ENCODE data around the gene TRAF6. TPM values are rescaled to one million over a fixed set of nuclear protein-coding genes. Genes with fewer than 3 reads are reported as not detected.
A peak's percentile ranks its signal among the peaks of the same experiment; 100 is the strongest.

Gene TRAF6
- total RNA-seq, 1 experiment from 2014 or later: 5.7 TPM

GRCh38 chr11:36458129-36458915 is 51.8 kb downstream of the TRAF6 start:
- DNase-seq (ENCODE audit: low spot score): no peak

- no peak for DNase-seq (ENCODE audit: low spot score)
Measured at GRCh38 chr11:36456156-36456555, 53.9 kb downstream of the TRAF6 start.

DNA sequence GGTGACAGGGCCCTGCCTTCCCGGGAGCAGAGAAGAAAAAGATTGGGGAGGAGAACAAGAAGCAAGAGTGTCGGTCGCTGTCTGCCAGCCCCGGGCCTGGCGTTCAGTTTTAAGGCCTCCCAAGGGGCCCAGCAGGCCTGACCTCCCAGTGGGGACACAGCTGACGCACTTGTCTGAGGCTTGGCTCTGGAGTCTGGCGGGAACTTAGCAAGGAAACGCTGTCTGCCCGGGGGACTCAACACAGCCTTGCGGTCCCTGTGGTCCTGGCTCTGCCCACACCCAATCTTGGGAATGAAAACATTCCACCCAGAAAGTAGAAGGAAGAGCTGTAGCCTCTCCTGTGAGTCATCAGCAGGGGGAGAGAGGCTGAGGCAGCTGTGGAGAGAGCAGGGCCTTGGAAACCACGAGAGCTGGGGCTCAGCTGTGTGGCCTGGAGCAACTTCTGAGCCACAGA is 54.4 kb downstream of the TRAF6 start:
- no peak for DNase-seq (ENCODE audit: low spot score)

DNA sequence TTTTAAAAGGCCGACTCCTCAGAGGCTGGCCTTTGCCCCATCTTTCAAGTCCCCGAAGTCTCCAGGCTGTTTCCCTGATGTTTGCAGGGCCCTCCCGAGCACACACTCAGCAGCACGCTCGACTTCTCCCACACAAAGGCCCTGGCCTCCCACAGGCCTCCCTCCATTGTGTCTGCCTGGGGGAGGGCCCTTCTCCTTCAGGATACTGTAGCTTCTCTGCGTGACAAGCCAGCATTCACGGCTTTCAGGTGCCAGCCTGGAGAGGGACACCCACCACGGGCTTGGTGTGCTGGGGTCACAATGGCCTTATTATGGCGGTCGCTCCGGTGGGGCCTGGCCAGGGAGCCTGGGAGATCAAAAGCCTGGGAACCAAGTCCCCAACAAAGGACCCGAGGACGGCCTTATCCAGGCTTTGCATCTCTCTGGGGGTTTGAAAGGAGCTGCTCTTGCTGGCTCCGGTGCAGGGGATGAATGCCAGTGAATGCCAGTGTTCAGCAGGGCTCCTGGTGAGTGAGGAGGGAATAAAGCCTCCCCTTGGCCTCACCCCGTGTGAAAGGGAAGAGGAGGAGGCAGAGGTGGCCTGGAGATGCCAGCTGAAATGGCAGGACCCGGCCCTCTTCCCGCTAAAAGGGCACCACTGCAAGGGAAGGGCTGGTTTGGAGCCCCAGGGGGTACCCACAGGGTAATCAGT is 55.0 kb downstream of the TRAF6 start:
- DNase-seq (ENCODE audit: low spot score): no peak

GRCh38 chr11:36454551-36454940 is 55.5 kb downstream of the TRAF6 start:
- DNase-seq (ENCODE audit: low spot score): no peak

- DNase-seq (ENCODE audit: low spot score): no peak
Measured at GRCh38 chr11:36453678-36454077, 56.4 kb downstream of the TRAF6 start.

- DNase-seq (ENCODE audit: low spot score): no peak
Measured at GRCh38 chr11:36452961-36453360, 57.1 kb downstream of the TRAF6 start.

GRCh38 chr11:36452236-36452940 is 57.7 kb downstream of the TRAF6 start:
- no peak for DNase-seq (ENCODE audit: low spot score)

- DNase-seq (ENCODE audit: low spot score): no peak
Measured at GRCh38 chr11:36451681-36452080, 58.4 kb downstream of the TRAF6 start.

GRCh38 chr11:36451045-36451444 is 59.0 kb downstream of the TRAF6 start:
- DNase-seq (ENCODE audit: low spot score): no peak

GRCh38 chr11:36450110-36450572 is 59.9 kb downstream of the TRAF6 start:
- DNase-seq (ENCODE audit: low spot score): no peak

DNA sequence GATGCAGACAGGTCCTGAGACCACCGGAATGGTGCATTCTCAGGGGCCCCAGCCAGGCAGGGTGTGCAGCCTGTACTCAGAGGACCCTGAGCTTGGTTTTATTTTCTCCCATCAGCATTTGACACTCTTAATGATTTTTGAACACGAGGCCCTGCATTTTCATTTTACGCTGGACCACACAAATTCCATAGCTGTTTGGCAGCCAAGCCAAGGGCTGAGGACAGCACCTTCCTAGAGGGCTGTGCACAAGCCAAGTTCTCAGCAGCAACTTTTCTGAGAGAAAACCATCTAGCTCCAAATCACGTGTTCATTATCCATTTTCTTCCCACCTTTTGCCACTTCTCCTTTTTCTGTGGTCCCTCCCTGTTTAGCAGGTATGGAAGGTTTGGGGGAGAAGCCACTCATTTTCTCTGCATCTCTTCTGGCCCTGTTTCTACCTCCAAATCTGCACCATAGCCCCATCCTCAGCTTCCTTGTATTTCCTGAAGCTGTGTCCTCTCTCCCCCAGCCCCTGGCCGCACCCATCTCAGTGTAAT is 60.4 kb downstream of the TRAF6 start:
- no peak for DNase-seq (ENCODE audit: low spot score)

- peak; percentile 57 for DNase-seq (ENCODE audit: low spot score)
Measured at GRCh38 chr11:36447947-36448346, 62.1 kb downstream of the TRAF6 start.

GRCh38 chr11:36447514-36447913 is 62.6 kb downstream of the TRAF6 start:
- DNase-seq (ENCODE audit: low spot score): no peak

DNA sequence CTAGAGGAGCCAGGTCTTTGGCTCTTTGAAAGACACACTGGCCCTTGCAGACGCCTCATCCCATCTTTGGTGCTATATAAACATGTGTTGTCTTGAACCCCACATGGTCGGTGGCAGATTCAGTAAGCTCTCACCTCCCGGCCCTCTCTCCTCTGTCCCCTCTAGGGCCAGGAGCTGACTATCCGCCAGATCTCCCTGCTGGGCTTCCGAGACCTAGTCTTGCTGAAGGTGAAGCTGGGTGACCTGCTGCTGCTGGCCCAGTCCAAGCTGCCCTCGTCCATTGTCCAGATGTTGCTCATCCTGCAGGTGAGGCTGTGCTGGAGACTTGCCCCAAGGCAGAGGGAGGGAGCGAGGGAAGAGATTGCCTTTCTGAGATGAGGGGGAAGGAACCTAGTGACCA is 63.9 kb downstream of the TRAF6 start:
- DNase-seq (ENCODE audit: low spot score): no peak

GRCh38 chr11:36443661-36444060 is 66.4 kb downstream of the TRAF6 start:
- no peak for DNase-seq (ENCODE audit: low spot score)

GRCh38 chr11:36441610-36442208 is 68.4 kb downstream of the TRAF6 start:
- no peak for DNase-seq (ENCODE audit: low spot score)

- no peak for DNase-seq (ENCODE audit: low spot score)
Measured at GRCh38 chr11:36438126-36438525, 71.9 kb downstream of the TRAF6 start.

- no peak for DNase-seq (ENCODE audit: low spot score)
Measured at GRCh38 chr11:36437413-36437812, 72.7 kb downstream of the TRAF6 start.
